Neural cell (in vitro differentiated cells): Measurements from ENCODE around the gene RAB11FIP3.
"Not testable (repeated sequence)": the region's sequence is repeated elsewhere in the genome, so short reads cannot be mapped to it uniquely, and the experiment has no call there.

Source experiments
- CTCF ChIP-seq: fragments of 450-650 bp; IDR thresholded peaks from 2 replicates; pipeline ENCODE4 v1.5.1; 2014; ENCODE audit warnings: antibody characterized with exemption, mild to moderate bottlenecking, moderate library complexity; ENCODE audit not compliant: poor library complexity, severe bottlenecking
- EP300 ChIP-seq: fragments of 450-650 bp; conservative IDR thresholded peaks from 2 replicates; pipeline ENCODE4 v1.6.1; 2014; ENCODE audit warnings: antibody characterized with exemption, mild to moderate bottlenecking, moderate library complexity; ENCODE audit not compliant: poor library complexity, severe bottlenecking
- MXI1 ChIP-seq: fragments of 450-650 bp; conservative IDR thresholded peaks from 2 replicates; pipeline ENCODE4 v1.6.1; 2014; ENCODE audit warnings: antibody characterized with exemption, mild to moderate bottlenecking; ENCODE audit not compliant: poor library complexity, severe bottlenecking
- RAD21 ChIP-seq: fragments of 450-650 bp; conservative IDR thresholded peaks from 2 replicates; pipeline ENCODE4 v1.6.1; 2014; ENCODE audit warnings: antibody characterized with exemption, mild to moderate bottlenecking, moderate library complexity
- SMC3 ChIP-seq: fragments of 450-650 bp; conservative IDR thresholded peaks from 2 replicates; pipeline ENCODE4 v1.6.1; 2014; ENCODE audit warnings: antibody characterized with exemption, mild to moderate bottlenecking, moderate library complexity; ENCODE audit not compliant: poor library complexity
- TF ChIP-seq, protein P1 (sequence below): IDR thresholded peaks from 2 replicates; pipeline ENCODE4 v1.6.1; 2012; ENCODE audit warnings: borderline replicate concordance

- not testable (repeated sequence) for TF ChIP-seq EP300, CTCF, RAD21, MXI1, SMC3
- TF ChIP-seq, protein P1, sequence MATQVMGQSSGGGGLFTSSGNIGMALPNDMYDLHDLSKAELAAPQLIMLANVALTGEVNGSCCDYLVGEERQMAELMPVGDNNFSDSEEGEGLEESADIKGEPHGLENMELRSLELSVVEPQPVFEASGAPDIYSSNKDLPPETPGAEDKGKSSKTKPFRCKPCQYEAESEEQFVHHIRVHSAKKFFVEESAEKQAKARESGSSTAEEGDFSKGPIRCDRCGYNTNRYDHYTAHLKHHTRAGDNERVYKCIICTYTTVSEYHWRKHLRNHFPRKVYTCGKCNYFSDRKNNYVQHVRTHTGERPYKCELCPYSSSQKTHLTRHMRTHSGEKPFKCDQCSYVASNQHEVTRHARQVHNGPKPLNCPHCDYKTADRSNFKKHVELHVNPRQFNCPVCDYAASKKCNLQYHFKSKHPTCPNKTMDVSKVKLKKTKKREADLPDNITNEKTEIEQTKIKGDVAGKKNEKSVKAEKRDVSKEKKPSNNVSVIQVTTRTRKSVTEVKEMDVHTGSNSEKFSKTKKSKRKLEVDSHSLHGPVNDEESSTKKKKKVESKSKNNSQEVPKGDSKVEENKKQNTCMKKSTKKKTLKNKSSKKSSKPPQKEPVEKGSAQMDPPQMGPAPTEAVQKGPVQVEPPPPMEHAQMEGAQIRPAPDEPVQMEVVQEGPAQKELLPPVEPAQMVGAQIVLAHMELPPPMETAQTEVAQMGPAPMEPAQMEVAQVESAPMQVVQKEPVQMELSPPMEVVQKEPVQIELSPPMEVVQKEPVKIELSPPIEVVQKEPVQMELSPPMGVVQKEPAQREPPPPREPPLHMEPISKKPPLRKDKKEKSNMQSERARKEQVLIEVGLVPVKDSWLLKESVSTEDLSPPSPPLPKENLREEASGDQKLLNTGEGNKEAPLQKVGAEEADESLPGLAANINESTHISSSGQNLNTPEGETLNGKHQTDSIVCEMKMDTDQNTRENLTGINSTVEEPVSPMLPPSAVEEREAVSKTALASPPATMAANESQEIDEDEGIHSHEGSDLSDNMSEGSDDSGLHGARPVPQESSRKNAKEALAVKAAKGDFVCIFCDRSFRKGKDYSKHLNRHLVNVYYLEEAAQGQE = not testable (repeated sequence)
Observed at GRCh38 chr16:467249-467871, 41.9 kb downstream of the RAB11FIP3 start.
